Endothelial cell of umbilical vein (primary cell): ENCODE measurements around the gene GRIFIN. TPM values are rescaled to one million over a fixed set of nuclear protein-coding genes. Genes with fewer than 3 reads are reported as not detected.

ENCODE experiments used
- BruUV-seq: library from RNA; stranded (reverse); fragments of 400-500 nt; replicated peaks from 2 replicates; lab custom pipeline; 2021; lab: Mats Ljungman, UMichigan
- CTCF ChIA-PET: fragments of 300-600, 350-600 bp; sonication (Branson Sonifier 250); formaldehyde crosslinking; loops from one replicate; lab custom pipeline; 2021; ENCODE audit warnings: antibody characterized with exemption, inconsistent platforms; lab: Charles Lee
- POLR2A ChIA-PET: fragments of 300-600, 350-600 bp; sonication (Branson Sonifier 250); formaldehyde crosslinking; loops from one replicate; lab custom pipeline; 2021; ENCODE audit warnings: antibody characterized with exemption, inconsistent platforms; lab: Charles Lee
- DNase-seq: peaks from one replicate; pipeline ENCODE4 v3.0.0-alpha.2; 2011; ENCODE audit warnings: low read depth, low spot score
- FAIRE-seq: peaks from 2 replicates; lab custom pipeline; 2011; peaks lifted over from hg19 to GRCh38; lab: Jason Lieb, UNC
- H2AFZ ChIP-seq: 2 replicates; pipeline ENCODE4 v1.6.0; 2012; ENCODE audit warnings: low read depth, low read length, control low read depth, inconsistent platforms
- H3K27ac ChIP-seq: 2 replicates; pipeline ENCODE4 v1.5.1; 2011; ENCODE audit warnings: low read depth, mild to moderate bottlenecking, control low read depth, low read length, moderate library complexity; ENCODE audit not compliant: insufficient read depth
- H3K27me3 ChIP-seq, 2 experiments: 2 replicates each; pipeline versions ENCODE4 v1.6.0 to v1.6.1; 2011; ENCODE audit warnings: low read length in 2 of 2, mixed read lengths in 1 of 2; ENCODE audit not compliant: control insufficient read depth in 2 of 2, insufficient read depth in 2 of 2
- H3K36me3 ChIP-seq, 2 experiments: 2 replicates in 1 of 2; 3 replicates in 1 of 2; pipeline ENCODE4 v1.5.1; 2011; ENCODE audit warnings: low read length in 2 of 2, mild to moderate bottlenecking in 1 of 2, moderate library complexity in 1 of 2; ENCODE audit not compliant: control insufficient read depth in 2 of 2, insufficient read depth in 2 of 2; ENCODE audit errors: extremely low read depth in 1 of 2
- H3K4me1 ChIP-seq: 3 replicates; pipeline ENCODE4 v1.5.1; 2011; ENCODE audit warnings: mild to moderate bottlenecking, low read length; ENCODE audit not compliant: control insufficient read depth, insufficient read depth; ENCODE audit errors: extremely low read depth
- H3K4me2 ChIP-seq: 2 replicates; pipeline ENCODE4 v1.6.1; 2011; ENCODE audit warnings: low read length, control low read depth, mixed read lengths; ENCODE audit not compliant: insufficient read depth
- H3K4me3 ChIP-seq, 3 experiments: fragments of 200-600 bp in 1 of 3; sonication (generic), shearing (Covaris generic) in 1 of 3; replicated peaks in 1 of 3; 2 replicates each; pipeline ENCODE4 v1.5.1; 2011 to 2016; ENCODE audit warnings: control low read depth in 3 of 3, low read length in 3 of 3, mild to moderate bottlenecking in 2 of 3, inconsistent platforms in 1 of 3, low read depth in 1 of 3, moderate library complexity in 1 of 3; ENCODE audit not compliant: insufficient read depth in 1 of 3
- H3K79me2 ChIP-seq: 2 replicates; pipeline ENCODE4 v1.6.0; 2012; ENCODE audit warnings: low read length, inconsistent platforms; ENCODE audit not compliant: control insufficient read depth, insufficient read depth
- H3K9ac ChIP-seq: replicated peaks from 2 replicates; pipeline ENCODE3; 2011; ENCODE audit warnings: low read length, control low read depth; ENCODE audit not compliant: insufficient read depth; ENCODE audit errors: extremely low read depth
- H3K9me1 ChIP-seq: replicated peaks from 3 replicates; pipeline ENCODE4 v1.6.0; 2011; ENCODE audit warnings: mild to moderate bottlenecking, low read length; ENCODE audit not compliant: control insufficient read depth, insufficient read depth; ENCODE audit errors: extremely low read depth
- H3K9me3 ChIP-seq: replicated peaks from 2 replicates; pipeline ENCODE4 v1.5.1; 2012; ENCODE audit warnings: low read length, inconsistent platforms; ENCODE audit not compliant: control insufficient read depth, insufficient read depth
- H4K20me1 ChIP-seq: replicated peaks from 2 replicates; pipeline ENCODE3; 2011; ENCODE audit warnings: mild to moderate bottlenecking, low read length; ENCODE audit not compliant: control insufficient read depth, insufficient read depth; ENCODE audit errors: extremely low read depth
- CTCF ChIP-seq, 2 donors: IDR thresholded peaks; 1 replicate in 1 of 2; 2 replicates in 1 of 2; pipeline ENCODE4 v1.5.1; 2011; ENCODE audit warnings: low read length in 2 of 2, mild to moderate bottlenecking in 2 of 2, moderate library complexity in 2 of 2, control low read depth in 1 of 2, inconsistent platforms in 1 of 2, low read depth in 1 of 2; ENCODE audit not compliant: insufficient read depth in 1 of 2; ENCODE audit errors: extremely low read depth in 1 of 2
- EZH2 ChIP-seq: IDR thresholded peaks from 2 replicates; pipeline ENCODE4 v1.6.1; 2012; ENCODE audit warnings: borderline replicate concordance, low read depth, mild to moderate bottlenecking, moderate library complexity, low read length, inconsistent platforms; ENCODE audit not compliant: severe bottlenecking
- FOS ChIP-seq: IDR thresholded peaks from 2 replicates; pipeline ENCODE4 v1.6.1; 2011; ENCODE audit warnings: mild to moderate bottlenecking, low read length, moderate library complexity, borderline replicate concordance; ENCODE audit not compliant: insufficient read depth
- GATA2 ChIP-seq: IDR thresholded peaks from 2 replicates; pipeline ENCODE4 v1.7.0; 2011; ENCODE audit warnings: low read depth, mild to moderate bottlenecking, moderate library complexity, mixed read lengths, low read length; ENCODE audit not compliant: insufficient read length, insufficient read depth
- JUN ChIP-seq: IDR thresholded peaks from 2 replicates; pipeline ENCODE4 v1.6.1; 2011; ENCODE audit warnings: borderline replicate concordance, low read depth; ENCODE audit not compliant: insufficient read length, insufficient read depth
- MAX ChIP-seq: IDR thresholded peaks from 2 replicates; pipeline ENCODE4 v1.6.1; 2011; ENCODE audit not compliant: insufficient read depth, insufficient read length
- MYC ChIP-seq: IDR thresholded peaks from one replicate; pipeline ENCODE4 v1.6.1; 2011; ENCODE audit warnings: mild to moderate bottlenecking, low read depth, low read length
- POLR2A ChIP-seq: IDR thresholded peaks from 2 replicates; pipeline ENCODE4 v1.6.1; 2012; ENCODE audit warnings: low read depth, mild to moderate bottlenecking, control low read depth, low read length
- POLR2AphosphoS5 ChIP-seq: IDR thresholded peaks from 2 replicates; pipeline ENCODE4 v1.6.1; 2012; ENCODE audit warnings: low read depth, mild to moderate bottlenecking, control low read depth, low read length, moderate library complexity; ENCODE audit not compliant: insufficient read depth
- dilution Hi-C: fragments of 300-500 bp; cut with MboI; formaldehyde crosslinking; loops from one replicate; pipeline ENCODE4 v1.15.0; 2019; ENCODE audit warnings: low sequenced_read_pairs; ENCODE audit not compliant: extremely low pct_ligation_motif_present
- intact Hi-C: fragments of 100-400 bp; cut with micrococcal nuclease; formaldehyde crosslinking; loops from one replicate; pipeline ENCODE4 v1.10.0; 2022
- polyA plus RNA-seq, 4 experiments: library from polyadenylated mRNA; depleted of rRNA in 3 of 4; stranded (reverse) in 3 of 4; unstranded in 1 of 4; fragments of >200 nt; gene quantifications; 2 replicates each; pipeline versions ENCODE4 v1.2.1 to v1.2.3, GENCODE V29; 2011 to 2012; ENCODE audit warnings: missing spikeins in 1 of 4
- total RNA-seq: library from RNA; stranded (reverse); gene quantifications from 2 replicates; pipeline ENCODE4 v1.2.3, GENCODE V29; 2021

GRIFIN gene
- total and polyA plus RNA-seq, 2 donors (not counting 3 experiments of a cell fraction or from before 2014, with no cell fraction given), result not detected

- BruUV-seq, result no TSS peak
- dilution Hi-C loops, result no loop called here
Measured at GRCh38 chr7:2503056-2503941, 27.1 kb upstream of the GRIFIN start.

More at GRCh38 chr7:2503056-2503941, 27.1 kb upstream of the GRIFIN start:
- POLR2A ChIA-PET, result no interaction called here
- CTCF ChIA-PET, result no interaction called here
- H3K4me3 ChIP-seq, result no peak overlapping the region
- TF ChIP-seq EZH2, result no peak
- TF ChIP-seq CTCF (IDR thresholded peaks at IDR 0.05; ENCODE audit: extremely low read depth in 1 of 2, insufficient read depth in 1 of 2, low read depth in 1 of 2, low read length in 2 of 2), result no peak
- TF ChIP-seq MAX, result no peak
- TF ChIP-seq JUN, result no peak
- no peak for TF ChIP-seq POLR2AphosphoS5
- no peak for TF ChIP-seq MYC
- TF ChIP-seq POLR2A, result no peak
- TF ChIP-seq FOS, result no peak
- no peak for TF ChIP-seq GATA2
- no peaks in the 10 kb centered on the region for H3K36me3 ChIP-seq
- no peaks in the 10 kb centered on the region for H4K20me1 ChIP-seq
- H3K4me1 ChIP-seq, result no peaks in the 10 kb centered on the region
- DNase-seq (no peak), FAIRE-seq (no peak)
- H3K4me2 ChIP-seq, result no peak overlapping the region
- H3K9ac ChIP-seq, result no peak overlapping the region
- no peak overlapping the region for H2AFZ ChIP-seq
- intact Hi-C loops, result no loop called here
- H3K79me2 ChIP-seq, result no peaks in the 10 kb centered on the region
- H3K27me3 ChIP-seq, result no peaks in the 10 kb centered on the region
- H3K9me1 ChIP-seq, result no peaks in the 10 kb centered on the region
- no peaks in the 10 kb centered on the region for H3K9me3 ChIP-seq
- H3K27ac ChIP-seq, result no peak overlapping the region
